ENCODE results near the gene F2.

- TF ChIP-seq, protein P1, sequence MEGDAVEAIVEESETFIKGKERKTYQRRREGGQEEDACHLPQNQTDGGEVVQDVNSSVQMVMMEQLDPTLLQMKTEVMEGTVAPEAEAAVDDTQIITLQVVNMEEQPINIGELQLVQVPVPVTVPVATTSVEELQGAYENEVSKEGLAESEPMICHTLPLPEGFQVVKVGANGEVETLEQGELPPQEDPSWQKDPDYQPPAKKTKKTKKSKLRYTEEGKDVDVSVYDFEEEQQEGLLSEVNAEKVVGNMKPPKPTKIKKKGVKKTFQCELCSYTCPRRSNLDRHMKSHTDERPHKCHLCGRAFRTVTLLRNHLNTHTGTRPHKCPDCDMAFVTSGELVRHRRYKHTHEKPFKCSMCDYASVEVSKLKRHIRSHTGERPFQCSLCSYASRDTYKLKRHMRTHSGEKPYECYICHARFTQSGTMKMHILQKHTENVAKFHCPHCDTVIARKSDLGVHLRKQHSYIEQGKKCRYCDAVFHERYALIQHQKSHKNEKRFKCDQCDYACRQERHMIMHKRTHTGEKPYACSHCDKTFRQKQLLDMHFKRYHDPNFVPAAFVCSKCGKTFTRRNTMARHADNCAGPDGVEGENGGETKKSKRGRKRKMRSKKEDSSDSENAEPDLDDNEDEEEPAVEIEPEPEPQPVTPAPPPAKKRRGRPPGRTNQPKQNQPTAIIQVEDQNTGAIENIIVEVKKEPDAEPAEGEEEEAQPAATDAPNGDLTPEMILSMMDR (IDR thresholded peaks at IDR 0.05), result no peak
- TF ChIP-seq EP300 (IDR thresholded peaks at IDR 0.05) (no peak), POLR2AphosphoS5 (IDR thresholded peaks at IDR 0.05) (no peak)
Observed at GRCh38 chr11:46728659-46729040, 9.6 kb downstream of the F2 start.
